GM12878 (cell line): Measurements from ENCODE around the gene SFXN4. TPM values are rescaled to one million over a fixed set of nuclear protein-coding genes. Genes with fewer than 3 reads are reported as not detected.
"Not testable (repeated sequence)": the region's sequence is repeated elsewhere in the genome, so short reads cannot be mapped to it uniquely, and the experiment has no call there.

Experiments
- ATAC-seq: fragments of 200-7000 bp; cut with Tn5 transposase; 3 replicates; pipeline ENCODE4 v1.9.1; 2020; ENCODE audit warnings: mild to moderate bottlenecking, moderate library complexity
- BruUV-seq: library from RNA; stranded (reverse); fragments of 400-500 nt; replicated peaks from 2 replicates; lab custom pipeline; 2021; lab: Mats Ljungman, UMichigan
- CTCF ChIA-PET: fragments of 300-600 bp; sonication (Branson Sonifier 250); formaldehyde crosslinking; extraction: SDS; loops from one replicate; lab custom pipeline; 2021; ENCODE audit warnings: inconsistent platforms; lab: Yijun Ruan, JAX
- POLR2A ChIA-PET: fragments of 350-600 bp; formaldehyde crosslinking; extraction: SDS; loops from one replicate; lab custom pipeline; 2021; ENCODE audit warnings: inconsistent platforms; lab: Charles Lee
- RAD21 ChIA-PET: fragments of 300-600 bp; sonication (Branson Sonifier 250); formaldehyde crosslinking; loops from one replicate; lab custom pipeline; 2023; ENCODE audit warnings: antibody characterized with exemption; ENCODE audit not compliant: unreplicated experiment; lab: Charles Lee
- SMC1A ChIA-PET: fragments of 300-600 bp; sonication (Branson Sonifier 250); formaldehyde crosslinking; loops from one replicate; lab custom pipeline; 2023; ENCODE audit not compliant: unreplicated experiment, uncharacterized antibody; lab: Charles Lee
- DNase-seq: peaks from one replicate; pipeline ENCODE4 v3.0.0-alpha.2; 2011; ENCODE audit warnings: low read depth, low spot score
- FAIRE-seq: peaks from 3 replicates; lab custom pipeline; 2011; peaks lifted over from hg19 to GRCh38; lab: Jason Lieb, UNC
- H2AFZ ChIP-seq: 2 replicates; pipeline ENCODE4 v1.6.0; 2011; ENCODE audit warnings: low read depth, low read length, control low read depth; ENCODE audit not compliant: control insufficient read depth
- H3K27ac ChIP-seq: 2 replicates; pipeline ENCODE4 v1.5.1; 2011; ENCODE audit warnings: control low read depth; ENCODE audit not compliant: control insufficient read depth, insufficient read depth
- H3K27me3 ChIP-seq, 2 experiments: replicated peaks in 1 of 2; 2 replicates each; pipeline versions ENCODE4 v1.6.0 to v1.6.1; 2011; ENCODE audit warnings: low read length in 1 of 2; ENCODE audit not compliant: control insufficient read depth in 2 of 2, insufficient read depth in 2 of 2
- H3K36me3 ChIP-seq, 2 experiments: 2 replicates each; pipeline ENCODE4 v1.5.1; 2011; ENCODE audit warnings: low read length in 1 of 2; ENCODE audit not compliant: control insufficient read depth in 2 of 2, insufficient read depth in 2 of 2
- H3K4me1 ChIP-seq: 2 replicates; pipeline ENCODE4 v1.6.1; 2011; ENCODE audit warnings: mild to moderate bottlenecking, low read length, moderate library complexity, mixed read lengths; ENCODE audit not compliant: control insufficient read depth, insufficient read depth
- H3K4me2 ChIP-seq: 2 replicates; pipeline ENCODE4 v1.6.0; 2011; ENCODE audit warnings: control low read depth; ENCODE audit not compliant: control insufficient read depth, insufficient read depth
- H3K4me3 ChIP-seq: fragments of 200-600 bp; sonication (generic); 2 replicates; pipeline ENCODE4 v1.5.1; 2016
- H3K79me2 ChIP-seq: 2 replicates; pipeline ENCODE4 v1.6.0; 2011; ENCODE audit warnings: low read length; ENCODE audit not compliant: control insufficient read depth, insufficient read depth
- H3K9ac ChIP-seq: 2 replicates; pipeline ENCODE4 v1.8.0; 2011; ENCODE audit warnings: low read length, control low read depth, mixed read lengths; ENCODE audit not compliant: control insufficient read depth, insufficient read depth
- H3K9me3 ChIP-seq: replicated peaks from 3 replicates; pipeline ENCODE4 v1.5.1; 2011; ENCODE audit warnings: mild to moderate bottlenecking, low read length; ENCODE audit not compliant: control insufficient read depth, insufficient read depth
- H4K20me1 ChIP-seq: 2 replicates; pipeline ENCODE4 v1.6.0; 2011; ENCODE audit not compliant: control insufficient read depth, insufficient read depth
- PAX8 ChIP-seq: fragments of 450-650 bp; IDR thresholded peaks from 2 replicates; pipeline ENCODE4 v1.6.1; 2017; ENCODE audit warnings: mild to moderate bottlenecking, moderate library complexity
- ZNF622 ChIP-seq: fragments of 450-650 bp; IDR thresholded peaks from 2 replicates; pipeline ENCODE4 v1.6.1; 2017; ENCODE audit warnings: mild to moderate bottlenecking, inconsistent platforms
- WGBS: methylation state at CpG from one replicate; pipeline ENCODE4 v1.1.6; 2016; ENCODE audit warnings: low lambda C conversion rate; ENCODE audit not compliant: insufficient replicate concordance, insufficient coverage; ENCODE audit errors: missing lambda C conversion rate; 5-methylcytosine and 5-hydroxymethylcytosine counted together
- in situ Hi-C: fragments of 300-500 bp; cut with MboI; formaldehyde crosslinking; loops from 9 replicates; pipeline ENCODE4 v1.14.3; 2018; ENCODE audit warnings: mixed read lengths
- intact Hi-C: fragments of 100-400 bp; cut with micrococcal nuclease; formaldehyde crosslinking; loops from one replicate; pipeline ENCODE4 v1.14.2; 2022; ENCODE audit not compliant: unreplicated experiment
- polyA plus RNA-seq, 11 experiments: library from polyadenylated mRNA; depleted of rRNA in 4 of 11; unstranded in 6 of 11; stranded (reverse) in 5 of 11; fragments of >200 nt; fragmentation: Nextera tagmentation in 4 of 11; fragmentation: Illumina TruSeq in 1 of 11; extraction: Ambion mirVana in 4 of 11; extraction: Trizol in 1 of 11; gene quantifications; 1 replicate in 1 of 11; 2 replicates in 10 of 11; pipeline versions ENCODE4 v1.2.1 to v1.2.3, GENCODE V29; 2011 to 2016; ENCODE audit warnings: inconsistent platforms in 2 of 11, missing spikeins in 2 of 11, low read depth in 1 of 11
- total RNA-seq, 4 experiments: library from RNA; depleted of rRNA in 3 of 4; stranded (reverse); fragments of >200 nt in 3 of 4; fragmentation: Illumina TruSeq in 1 of 4; extraction: Trizol in 1 of 4; gene quantifications; 2 replicates each; pipeline versions ENCODE4 v1.2.1 to v1.2.3, GENCODE V29; 2013 to 2021

Gene SFXN4
- total and polyA plus RNA-seq, 10 of the 15 experiments (the other 5 are each of a cell fraction or from before 2014, with no cell fraction given), result 40.7 to 111 (median 48.8) TPM

- POLR2A ChIA-PET, result interaction anchor here (0.6 kb wide), 1 partner anchor 108 kb away, joined by 8 read pairs; no protein-coding TSS in a partner anchor
- H3K79me2 ChIP-seq, result no peaks in the 10 kb centered on the region
- in situ Hi-C loops, result no loop called here
- CTCF ChIA-PET, result interaction anchor here (1.0 to 2.2 kb wide), 2 partner anchors 60 to 307 kb away, joined by 3 to 16 read pairs; no protein-coding TSS in a partner anchor
- H3K27me3 ChIP-seq, result no peaks in the 10 kb centered on the region
- ATAC-seq (no peak; the same call in 2 of the 3 replicates), DNase-seq (no peak)
- H2AFZ ChIP-seq, result no peak overlapping the region
- no peaks in the 10 kb centered on the region for H4K20me1 ChIP-seq
- 100% methylated on average over 13 of the region's 16 CpGs for WGBS
- no peaks in the 10 kb centered on the region for H3K9me3 ChIP-seq
- no peak for TF ChIP-seq ZNF622
- TF ChIP-seq PAX8, result no peak
- TF ChIP-seq, all 136 proteins: peak for 0
- FAIRE-seq, result no peak
- H3K36me3 ChIP-seq, result peaks cover 5 to 8% of the 10 kb centered on the region in 2 experiments; a peak in 3 of 4 replicates
- SMC1A ChIA-PET, result interaction anchor here (0.6 to 1.7 kb wide), 4 partner anchors 51 to 350 kb away, joined by 3 to 4 read pairs (median 4); no protein-coding TSS in a partner anchor
- intact Hi-C loops, result no loop called here
- peaks cover 5% of the 10 kb centered on the region for H3K4me1 ChIP-seq
- no peak overlapping the region for H3K27ac ChIP-seq
- BruUV-seq, result no TSS peak
- no peak overlapping the region for H3K9ac ChIP-seq
- no peak overlapping the region for H3K4me3 ChIP-seq
- H3K4me2 ChIP-seq, result no peak overlapping the region
- RAD21 ChIA-PET, result interaction anchor here (0.6 kb wide), 2 partner anchors 344 to 724 kb away, joined by 3 read pairs; no protein-coding TSS in a partner anchor
These were observed 26.9 kb downstream of the SFXN4 start for GRCh38 chr10:119138346-119139306.

GRCh38 chr10:119137878-119138277, 27.6 kb downstream of the SFXN4 start:
- H3K4me3 ChIP-seq, ATAC-seq, H2AFZ ChIP-seq, H3K27ac ChIP-seq, FAIRE-seq, H3K9me3 ChIP-seq, H4K20me1 ChIP-seq, H3K27me3 ChIP-seq, H3K9ac ChIP-seq, H3K36me3 ChIP-seq, H3K4me1 ChIP-seq, intact Hi-C loops, H3K4me2 ChIP-seq, in situ Hi-C loops, H3K79me2 ChIP-seq, POLR2A ChIA-PET, RAD21 ChIA-PET, DNase-seq, CTCF ChIA-PET, BruUV-seq: not testable (repeated sequence)
- 81% methylated on average over 8 of the region's 8 CpGs for WGBS
- SMC1A ChIA-PET, result interaction anchor here (0.6 to 1.7 kb wide), 2 partner anchors 51 to 89 kb away, joined by 3 to 4 read pairs; no protein-coding TSS in a partner anchor
